RWPE2 (cell line): Measurements from ENCODE around the gene MDFIC.

Experiments
- ATAC-seq: fragments of 200-7000 bp; cut with Tn5 transposase; 3 replicates; pipeline ENCODE4 v1.9.1; 2021; ENCODE audit warnings: low read depth
- DNase-seq: peaks from one replicate; pipeline ENCODE4 v3.0.0-alpha.2; 2020; ENCODE audit warnings: low spot score
- H3K27ac ChIP-seq: fragments of 450-650 bp; 2 replicates; pipeline ENCODE4 v1.5.1; 2017; ENCODE audit warnings: mild to moderate bottlenecking; ENCODE audit not compliant: poor library complexity, severe bottlenecking
- H3K27me3 ChIP-seq: fragments of 250-450 bp; sonication (Bioruptor Pico); 2 replicates; pipeline ENCODE4 v1.5.1; 2021; ENCODE audit warnings: mild to moderate bottlenecking, moderate library complexity; ENCODE audit not compliant: insufficient read depth, poor library complexity, severe bottlenecking
- H3K36me3 ChIP-seq: fragments of 250-450 bp; sonication (Bioruptor Pico); 2 replicates; pipeline ENCODE4 v1.5.1; 2020; ENCODE audit warnings: low read depth, mild to moderate bottlenecking, moderate library complexity
- H3K4me1 ChIP-seq: fragments of 250-450 bp; sonication (Bioruptor Pico); 2 replicates; pipeline ENCODE4 v1.5.1; 2021; ENCODE audit warnings: mild to moderate bottlenecking, moderate library complexity; ENCODE audit not compliant: insufficient read depth, poor library complexity, severe bottlenecking
- H3K4me3 ChIP-seq: fragments of 250-450 bp; sonication (Bioruptor Pico); 2 replicates; pipeline ENCODE4 v1.5.1; 2021; ENCODE audit warnings: mild to moderate bottlenecking, moderate library complexity; ENCODE audit not compliant: severe bottlenecking
- H3K9me3 ChIP-seq: fragments of 250-450 bp; sonication (Bioruptor Pico); 2 replicates; pipeline ENCODE4 v1.5.1; 2021; ENCODE audit warnings: mild to moderate bottlenecking, moderate library complexity; ENCODE audit not compliant: severe bottlenecking
- CTCF ChIP-seq: fragments of 450-650 bp; IDR thresholded peaks from one replicate; pipeline ENCODE4 v1.5.1; 2017; ENCODE audit warnings: mild to moderate bottlenecking, moderate library complexity; ENCODE audit not compliant: poor library complexity, severe bottlenecking

MDFIC gene

GRCh38 chr7:114973147-114973546, 51.3 kb downstream of the MDFIC start:
- ATAC-seq = no peak

GRCh38 chr7:114975401-114975800, 53.5 kb downstream of the MDFIC start:
- Histone ChIP-seq H3K36me3 (no peaks in the 10 kb centered on the region), H3K9me3 (no peaks in the 10 kb centered on the region), H3K4me3 (no peak overlapping the region), H3K27me3 (no peaks in the 10 kb centered on the region), H3K27ac (no peak overlapping the region), H3K4me1 (peaks cover 14% of the 10 kb centered on the region)
- no peak for TF ChIP-seq CTCF
- DNase-seq = no peak
- no peak for ATAC-seq

More at GRCh38 chr7:114973147-114973546, 51.3 kb downstream of the MDFIC start:
- no peaks in the 10 kb centered on the region for H3K27me3 ChIP-seq
- no peak overlapping the region for H3K27ac ChIP-seq
- no peak for DNase-seq
- no peak for TF ChIP-seq CTCF
- no peak overlapping the region for H3K4me3 ChIP-seq
- no peaks in the 10 kb centered on the region for H3K36me3 ChIP-seq
- H3K4me1 ChIP-seq = peaks cover 5% of the 10 kb centered on the region
- no peaks in the 10 kb centered on the region for H3K9me3 ChIP-seq

- peaks cover 14% of the 10 kb centered on the region for H3K4me1 ChIP-seq
- no peaks in the 10 kb centered on the region for H3K36me3 ChIP-seq
- TF ChIP-seq CTCF = no peak
- H3K4me3 ChIP-seq = no peak overlapping the region
- H3K27me3 ChIP-seq = no peaks in the 10 kb centered on the region
- H3K9me3 ChIP-seq = no peaks in the 10 kb centered on the region
- no peak for ATAC-seq
- no peak for DNase-seq
- H3K27ac ChIP-seq = no peak overlapping the region
Measured at GRCh38 chr7:114976666-114977065, 54.8 kb downstream of the MDFIC start.

- ATAC-seq = no peak
- no peak overlapping the region for H3K27ac ChIP-seq
- no peak for DNase-seq
- peaks cover 14% of the 10 kb centered on the region for H3K4me1 ChIP-seq
- no peak overlapping the region for H3K4me3 ChIP-seq
- H3K36me3 ChIP-seq = no peaks in the 10 kb centered on the region
- no peaks in the 10 kb centered on the region for H3K27me3 ChIP-seq
- H3K9me3 ChIP-seq = no peaks in the 10 kb centered on the region
- TF ChIP-seq CTCF = no peak
Measured at GRCh38 chr7:114977277-114977676, 55.4 kb downstream of the MDFIC start.

GRCh38 chr7:114979388-114979787, 57.5 kb downstream of the MDFIC start:
- Histone ChIP-seq H3K36me3 (no peaks in the 10 kb centered on the region), H3K27me3 (no peaks in the 10 kb centered on the region), H3K4me1 (peaks cover 9% of the 10 kb centered on the region), H3K4me3 (no peak overlapping the region), H3K9me3 (no peaks in the 10 kb centered on the region), H3K27ac (no peak overlapping the region)
- ATAC-seq (peak; percentile 89), DNase-seq (no peak)
- TF ChIP-seq CTCF = no peak
